SHP77 treated with DMSO at 0.1 percent for 48 hours (cell line): Measurements from ENCODE around the gene TSPO2.

Source experiments
- DNase-seq: peaks from one replicate; lab custom pipeline; 2025; lab: John Stamatoyannopoulos, UW

TSPO2 gene

GRCh38 chr6:41027799-41028560 lies 14.3 kb upstream of the TSPO2 start:
- DNase-seq: peak; percentile 76

GRCh38 chr6:41028561-41029412 lies 13.5 kb upstream of the TSPO2 start:
- no peak for DNase-seq

GRCh38 chr6:41032830-41033229 lies 9.4 kb upstream of the TSPO2 start:
- DNase-seq: no peak

GRCh38 chr6:41033776-41034175 lies 8.5 kb upstream of the TSPO2 start:
- DNase-seq: no peak

- no peak for DNase-seq
Measured at GRCh38 chr6:41036186-41036585, 6.1 kb upstream of the TSPO2 start.

GRCh38 chr6:41036601-41037000 lies 5.7 kb upstream of the TSPO2 start:
- DNase-seq: no peak

GRCh38 chr6:41037107-41037900 lies 5.0 kb upstream of the TSPO2 start:
- DNase-seq: no peak

- DNase-seq: no peak
Measured at GRCh38 chr6:41038205-41038604, 4.1 kb upstream of the TSPO2 start.

GRCh38 chr6:41039060-41039998 lies 2.9 kb upstream of the TSPO2 start, which contains the start of gene UNC5CL:
UNC5CL (minus strand) TSS chr6:41039221; CDS start chr6:41035074, 4,147 bp downstream.
- no peak for DNase-seq

- DNase-seq: no peak
Measured at GRCh38 chr6:41040101-41040939, 1.9 kb upstream of the TSPO2 start.

- no peak for DNase-seq
Measured at GRCh38 chr6:41040940-41041536, 1.2 kb upstream of the TSPO2 start.

GRCh38 chr6:41043151-41043550 lies 884 bp downstream of the TSPO2 start:
- no peak for DNase-seq

- no peak for DNase-seq
Measured at GRCh38 chr6:41045664-41046063, 3.4 kb downstream of the TSPO2 start.

GRCh38 chr6:41046084-41046483 lies 3.8 kb downstream of the TSPO2 start:
- DNase-seq: no peak

- no peak for DNase-seq
Measured at GRCh38 chr6:41047306-41047705, 5.0 kb downstream of the TSPO2 start.

GRCh38 chr6:41047745-41048732 lies 5.8 kb downstream of the TSPO2 start:
- no peak for DNase-seq

- no peak for DNase-seq
Measured at GRCh38 chr6:41049521-41049920, 7.3 kb downstream of the TSPO2 start.

GRCh38 chr6:41049955-41050354 lies 7.7 kb downstream of the TSPO2 start:
- no peak for DNase-seq

- DNase-seq: no peak
Measured at GRCh38 chr6:41050536-41050935, 8.3 kb downstream of the TSPO2 start.
